ENCODE data around the gene FAM131C.
A peak's percentile ranks its signal among the peaks of the same experiment; 100 is the strongest.

FAM131C gene

DNA sequence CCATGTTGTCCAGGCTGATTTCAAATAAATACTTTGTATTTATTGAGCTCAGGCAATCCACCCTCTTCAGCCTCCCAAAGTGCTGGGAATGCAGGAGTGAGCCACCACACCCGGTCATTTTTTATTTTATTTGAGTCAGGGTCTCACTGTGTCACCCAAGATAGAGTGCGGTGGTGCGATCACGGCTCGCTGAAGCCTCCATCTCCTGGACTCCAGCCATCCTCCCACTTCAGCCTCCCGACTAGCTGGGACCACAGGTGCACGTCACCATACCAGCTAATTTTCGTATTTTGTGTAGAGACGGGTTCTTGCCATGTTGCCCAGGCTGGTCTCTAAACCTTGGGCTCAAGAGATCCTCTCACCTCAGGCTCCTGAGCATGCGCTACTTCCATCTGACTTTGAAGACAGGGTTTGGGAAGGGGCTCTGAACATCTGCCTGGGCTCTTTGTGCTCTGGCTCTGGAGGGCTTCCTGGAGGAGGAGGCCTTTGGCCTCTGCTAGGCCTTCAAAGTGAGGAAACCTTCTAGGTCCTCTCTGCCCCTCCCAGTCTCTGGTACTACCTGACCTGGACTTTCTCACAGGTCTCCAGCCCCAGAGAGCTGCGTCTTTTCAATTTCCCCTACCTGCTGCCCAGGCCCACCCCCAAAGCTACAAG is 61.4 kb downstream of the FAM131C start:
- Histone ChIP-seq H3K79me2 (ENCODE audit: insufficient read depth, low read depth) (no peaks in the 10 kb centered on the region), H3K27ac (peak overlapping the region; percentile 69), H2AFZ (ENCODE audit: low read depth) (peak overlapping the region; percentile 78), H3K4me2 (peak overlapping the region; percentile 94), H4K20me1 (ENCODE audit: insufficient read depth) (no peaks in the 10 kb centered on the region), H3K9ac (peak overlapping the region; percentile 76), H3K4me3 (IDR thresholded peaks at IDR 0.05; ENCODE audit: insufficient read depth, low read depth, low read length) (peak overlapping the region; percentile 32), H3K4me1 (ENCODE audit: low read depth, poor library complexity, severe bottlenecking) (peaks cover 54% of the 10 kb centered on the region), H3K27me3 (ENCODE audit: insufficient read depth, low read depth) (no peaks in the 10 kb centered on the region), H3K36me3 (ENCODE audit: insufficient read depth) (no peaks in the 10 kb centered on the region)
- TF ChIP-seq, protein P1, sequence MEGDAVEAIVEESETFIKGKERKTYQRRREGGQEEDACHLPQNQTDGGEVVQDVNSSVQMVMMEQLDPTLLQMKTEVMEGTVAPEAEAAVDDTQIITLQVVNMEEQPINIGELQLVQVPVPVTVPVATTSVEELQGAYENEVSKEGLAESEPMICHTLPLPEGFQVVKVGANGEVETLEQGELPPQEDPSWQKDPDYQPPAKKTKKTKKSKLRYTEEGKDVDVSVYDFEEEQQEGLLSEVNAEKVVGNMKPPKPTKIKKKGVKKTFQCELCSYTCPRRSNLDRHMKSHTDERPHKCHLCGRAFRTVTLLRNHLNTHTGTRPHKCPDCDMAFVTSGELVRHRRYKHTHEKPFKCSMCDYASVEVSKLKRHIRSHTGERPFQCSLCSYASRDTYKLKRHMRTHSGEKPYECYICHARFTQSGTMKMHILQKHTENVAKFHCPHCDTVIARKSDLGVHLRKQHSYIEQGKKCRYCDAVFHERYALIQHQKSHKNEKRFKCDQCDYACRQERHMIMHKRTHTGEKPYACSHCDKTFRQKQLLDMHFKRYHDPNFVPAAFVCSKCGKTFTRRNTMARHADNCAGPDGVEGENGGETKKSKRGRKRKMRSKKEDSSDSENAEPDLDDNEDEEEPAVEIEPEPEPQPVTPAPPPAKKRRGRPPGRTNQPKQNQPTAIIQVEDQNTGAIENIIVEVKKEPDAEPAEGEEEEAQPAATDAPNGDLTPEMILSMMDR (conservative IDR thresholded peaks at IDR 0.05; ENCODE audit: low read depth, low read length), result no peak

DNA sequence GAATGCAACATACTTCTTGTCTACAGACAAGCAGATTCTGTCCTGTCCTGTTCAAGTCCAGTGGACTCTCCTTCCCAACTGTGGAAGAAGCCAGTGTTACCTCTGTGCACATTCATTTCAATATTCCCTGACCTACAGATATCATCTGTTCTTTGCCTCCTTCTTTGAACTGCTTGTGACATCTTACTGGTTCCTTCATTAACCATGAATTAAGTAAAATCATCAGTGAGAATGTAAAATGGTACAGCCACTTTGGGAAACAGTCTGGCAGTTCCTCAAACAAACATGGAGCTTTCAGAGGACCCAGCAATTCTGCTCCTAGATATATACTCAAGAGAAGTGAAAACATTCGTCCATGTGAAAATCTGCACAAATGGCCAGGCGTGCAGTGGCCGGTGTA is 62.6 kb downstream of the FAM131C start:
- Histone ChIP-seq H3K27me3 (ENCODE audit: insufficient read depth, low read depth) (no peaks in the 10 kb centered on the region), H3K9ac (no peak overlapping the region), H3K4me2 (no peak overlapping the region), H3K79me2 (ENCODE audit: insufficient read depth, low read depth) (no peaks in the 10 kb centered on the region), H2AFZ (ENCODE audit: low read depth) (no peak overlapping the region), H3K36me3 (ENCODE audit: insufficient read depth) (no peaks in the 10 kb centered on the region), H3K4me1 (ENCODE audit: low read depth, poor library complexity, severe bottlenecking) (peaks cover 42% of the 10 kb centered on the region), H3K4me3 (IDR thresholded peaks at IDR 0.05; ENCODE audit: insufficient read depth, low read depth, low read length) (no peak overlapping the region), H4K20me1 (ENCODE audit: insufficient read depth) (no peaks in the 10 kb centered on the region), H3K27ac (no peak overlapping the region)
- TF ChIP-seq, protein P1 (conservative IDR thresholded peaks at IDR 0.05; ENCODE audit: low read depth, low read length), result no peak

DNA sequence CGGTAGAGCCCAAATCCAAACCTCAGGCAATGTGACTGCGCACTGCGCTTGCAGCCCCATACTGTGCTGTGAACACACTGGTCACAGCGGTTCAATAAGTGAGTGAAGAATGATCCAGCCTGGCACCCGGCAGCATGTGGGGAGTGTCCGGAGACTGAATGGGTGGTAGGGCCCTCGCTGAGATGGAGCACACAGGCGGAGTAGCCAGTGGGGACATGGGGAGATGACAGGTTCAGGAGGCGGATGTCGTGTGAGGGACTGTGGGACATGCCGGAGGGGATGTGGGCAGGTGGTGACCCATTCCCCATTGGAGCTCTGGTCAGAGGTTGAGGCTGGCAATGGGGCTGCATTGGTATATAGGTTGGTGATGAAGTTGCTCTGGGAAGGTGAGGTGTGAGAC is 63.8 kb downstream of the FAM131C start:
- H4K20me1 ChIP-seq (ENCODE audit: insufficient read depth), result no peaks in the 10 kb centered on the region
- peaks cover 31% of the 10 kb centered on the region for H3K4me1 ChIP-seq (ENCODE audit: low read depth, poor library complexity, severe bottlenecking)
- H2AFZ ChIP-seq (ENCODE audit: low read depth), result no peak overlapping the region
- no peak overlapping the region for H3K27ac ChIP-seq
- TF ChIP-seq, protein P1 (conservative IDR thresholded peaks at IDR 0.05; ENCODE audit: low read depth, low read length), result no peak
- H3K79me2 ChIP-seq (ENCODE audit: insufficient read depth, low read depth), result no peaks in the 10 kb centered on the region
- H3K36me3 ChIP-seq (ENCODE audit: insufficient read depth), result no peaks in the 10 kb centered on the region
- no peak overlapping the region for H3K4me3 ChIP-seq (IDR thresholded peaks at IDR 0.05; ENCODE audit: insufficient read depth, low read depth, low read length)
- no peaks in the 10 kb centered on the region for H3K27me3 ChIP-seq (ENCODE audit: insufficient read depth, low read depth)
- H3K9ac ChIP-seq, result no peak overlapping the region
- no peak overlapping the region for H3K4me2 ChIP-seq

DNA sequence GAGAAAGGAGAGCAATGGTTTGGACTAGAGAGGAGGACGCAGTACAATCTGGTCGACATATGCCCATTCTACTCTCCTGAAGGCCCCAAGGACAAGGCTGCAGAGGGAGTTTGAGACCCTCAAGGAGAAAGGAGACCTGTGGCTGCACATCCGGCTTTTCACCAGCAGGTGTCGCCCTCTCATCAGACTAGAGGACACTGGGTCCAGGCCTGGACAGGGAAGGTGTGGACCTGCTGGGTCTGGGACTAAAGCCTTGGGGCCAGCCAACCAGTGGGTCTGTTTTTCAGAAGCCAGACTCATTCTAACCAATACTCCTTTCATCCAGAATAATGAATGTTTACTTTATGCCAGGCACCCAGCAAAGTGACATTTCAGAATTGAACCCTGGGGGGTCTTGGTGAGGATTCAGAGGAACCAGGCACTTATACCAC is 64.4 kb downstream of the FAM131C start:
- TF ChIP-seq, protein P1 (conservative IDR thresholded peaks at IDR 0.05; ENCODE audit: low read depth, low read length), result peak; percentile 99
- peaks cover 24% of the 10 kb centered on the region for H3K4me1 ChIP-seq (ENCODE audit: low read depth, poor library complexity, severe bottlenecking)
- no peak overlapping the region for H3K27ac ChIP-seq
- no peak overlapping the region for H3K4me2 ChIP-seq
- H4K20me1 ChIP-seq (ENCODE audit: insufficient read depth), result no peaks in the 10 kb centered on the region
- H3K27me3 ChIP-seq (ENCODE audit: insufficient read depth, low read depth), result no peaks in the 10 kb centered on the region
- no peak overlapping the region for H2AFZ ChIP-seq (ENCODE audit: low read depth)
- no peaks in the 10 kb centered on the region for H3K36me3 ChIP-seq (ENCODE audit: insufficient read depth)
- H3K4me3 ChIP-seq (IDR thresholded peaks at IDR 0.05; ENCODE audit: insufficient read depth, low read depth, low read length), result no peak overlapping the region
- H3K9ac ChIP-seq, result no peak overlapping the region
- no peaks in the 10 kb centered on the region for H3K79me2 ChIP-seq (ENCODE audit: insufficient read depth, low read depth)

Measured in KMS-11 (cell line).